IMR-90 (cell line): ENCODE measurements around the gene ACER1. TPM values are rescaled to one million over a fixed set of nuclear protein-coding genes. Genes with fewer than 3 reads are reported as not detected.

Source experiments
- ATAC-seq: fragments of 200-7000 bp; cut with Tn5 transposase; 2 replicates; pipeline ENCODE4 v1.9.1; 2020; ENCODE audit warnings: low read depth, mild to moderate bottlenecking, moderate library complexity
- BruUV-seq: library from RNA; stranded (reverse); fragments of 400-500 nt; replicated peaks from 2 replicates; lab custom pipeline; 2021; lab: Mats Ljungman, UMichigan
- CTCF ChIA-PET: fragments of 300-600 bp; formaldehyde crosslinking; extraction: SDS; loops from one replicate; lab custom pipeline; 2021; ENCODE audit warnings: antibody characterized with exemption; lab: Yijun Ruan, JAX
- POLR2A ChIA-PET: fragments of 300-600 bp; sonication (Branson Sonifier 250); formaldehyde crosslinking; loops from one replicate; lab custom pipeline; 2022; ENCODE audit warnings: antibody characterized with exemption; ENCODE audit not compliant: unreplicated experiment; lab: Charles Lee
- DNase-seq: peaks from one replicate; pipeline ENCODE4 v3.0.0; 2013
- H2AFZ ChIP-seq: replicated peaks from 2 replicates; pipeline ENCODE3; 2013; ENCODE audit warnings: low read length, mild to moderate bottlenecking; ENCODE audit not compliant: poor library complexity
- H2AK5ac ChIP-seq: 2 replicates; pipeline ENCODE4 v1.6.1; 2013; ENCODE audit warnings: low read depth, low read length, inconsistent platforms
- H2AK9ac ChIP-seq: replicated peaks from 2 replicates; pipeline ENCODE3; 2013; ENCODE audit warnings: mild to moderate bottlenecking, low read depth, low read length, moderate library complexity; ENCODE audit not compliant: poor library complexity
- H2BK120ac ChIP-seq: 2 replicates; pipeline ENCODE4 v1.6.1; 2013; ENCODE audit warnings: low read depth, low read length, inconsistent platforms
- H2BK15ac ChIP-seq: 3 replicates; pipeline ENCODE4 v1.6.1; 2013; ENCODE audit warnings: low read depth, low read length, inconsistent platforms
- H2BK20ac ChIP-seq: 2 replicates; pipeline ENCODE4 v1.6.1; 2013; ENCODE audit warnings: low read depth, mild to moderate bottlenecking, inconsistent platforms, low read length, moderate library complexity
- H2BK5ac ChIP-seq: 2 replicates; pipeline ENCODE4 v1.6.1; 2013; ENCODE audit warnings: mild to moderate bottlenecking, low read depth, low read length, inconsistent platforms; ENCODE audit not compliant: poor library complexity, severe bottlenecking
- H3K14ac ChIP-seq: replicated peaks from 2 replicates; pipeline ENCODE4 v1.6.1; 2013; ENCODE audit warnings: low read depth, low read length, inconsistent platforms
- H3K18ac ChIP-seq: 2 replicates; pipeline ENCODE4 v1.6.1; 2013; ENCODE audit warnings: low read depth, low read length, control low read depth
- H3K23ac ChIP-seq: 2 replicates; pipeline ENCODE4 v1.6.1; 2013; ENCODE audit warnings: low read depth, low read length, inconsistent platforms
- H3K27ac ChIP-seq: 2 replicates; pipeline ENCODE4 v1.5.1; 2013; ENCODE audit warnings: mild to moderate bottlenecking, control low read depth, low read length; ENCODE audit not compliant: insufficient read depth
- H3K27me3 ChIP-seq: 2 replicates; pipeline ENCODE4 v1.6.1; 2013; ENCODE audit warnings: low read length; ENCODE audit not compliant: control insufficient read depth, insufficient read depth
- H3K36me3 ChIP-seq: 2 replicates; pipeline ENCODE4 v1.6.1; 2013; ENCODE audit warnings: low read length, mixed read lengths; ENCODE audit not compliant: control insufficient read depth, insufficient read depth
- H3K4ac ChIP-seq: 2 replicates; pipeline ENCODE4 v1.6.1; 2013; ENCODE audit warnings: low read depth, low read length, inconsistent platforms
- H3K4me1 ChIP-seq: 2 replicates; pipeline ENCODE4 v1.6.1; 2013; ENCODE audit warnings: low read length, mixed read lengths; ENCODE audit not compliant: control insufficient read depth, insufficient read depth
- H3K4me2 ChIP-seq: 2 replicates; pipeline ENCODE4 v1.6.1; 2013; ENCODE audit warnings: low read depth, mild to moderate bottlenecking, control low read depth, low read length, moderate library complexity
- H3K4me3 ChIP-seq: 2 replicates; pipeline ENCODE4 v1.5.1; 2013; ENCODE audit warnings: low read depth, mild to moderate bottlenecking, control low read depth, low read length, moderate library complexity; ENCODE audit not compliant: insufficient read depth
- H3K56ac ChIP-seq: 2 replicates; pipeline ENCODE4 v1.6.1; 2013; ENCODE audit warnings: low read length, inconsistent platforms; ENCODE audit not compliant: insufficient read depth; ENCODE audit errors: extremely low read depth
- H3K79me1 ChIP-seq, 2 experiments: 2 replicates each; pipeline ENCODE4 v1.6.1; 2013; ENCODE audit warnings: low read length in 2 of 2, inconsistent platforms in 1 of 2, low read depth in 1 of 2
- H3K9ac ChIP-seq: 2 replicates; pipeline ENCODE4 v1.6.1; 2013; ENCODE audit warnings: low read depth, low read length, control low read depth
- H3K9me1 ChIP-seq: 2 replicates; pipeline ENCODE4 v1.6.1; 2013; ENCODE audit warnings: low read length, inconsistent platforms; ENCODE audit not compliant: insufficient read depth
- H3K9me3 ChIP-seq: 2 replicates; pipeline ENCODE4 v1.6.1; 2013; ENCODE audit warnings: low read length; ENCODE audit not compliant: control insufficient read depth, insufficient read depth
- H4K20me1 ChIP-seq: 2 replicates; pipeline ENCODE4 v1.6.1; 2013; ENCODE audit warnings: low read length, inconsistent platforms; ENCODE audit not compliant: insufficient read depth
- H4K5ac ChIP-seq: 2 replicates; pipeline ENCODE4 v1.6.1; 2013; ENCODE audit warnings: mild to moderate bottlenecking, low read depth, low read length, control low read depth
- H4K8ac ChIP-seq, 2 experiments: 2 replicates each; pipeline ENCODE4 v1.6.1; 2013; ENCODE audit warnings: low read depth in 2 of 2, low read length in 2 of 2, control low read depth in 1 of 2, inconsistent platforms in 1 of 2
- H4K91ac ChIP-seq: 2 replicates; pipeline ENCODE4 v1.6.1; 2013; ENCODE audit warnings: low read depth, low read length, inconsistent platforms; ENCODE audit not compliant: insufficient read depth
- CTCF ChIP-seq: conservative IDR thresholded peaks from 2 replicates; pipeline ENCODE4 v1.5.1; 2012; ENCODE audit warnings: mild to moderate bottlenecking, low read depth, low read length, improper control_type of control experiment
- MAFK ChIP-seq: IDR thresholded peaks from 2 replicates; pipeline ENCODE4 v1.6.1; 2012; ENCODE audit warnings: low read depth, low read length, improper control_type of control experiment
- POLR2A ChIP-seq: IDR thresholded peaks from 2 replicates; pipeline ENCODE4 v1.6.1; 2012; ENCODE audit warnings: mild to moderate bottlenecking, low read depth, low read length
- WGBS, 2 experiments: methylation state at CpG; one replicate each; pipeline versions ENCODE4 v1.1.5 to v1.1.7; 2013; ENCODE audit warnings: missing lambda C conversion rate in 2 of 2; ENCODE audit not compliant: insufficient read length in 1 of 2; ENCODE audit errors: extremely low coverage in 2 of 2; 5-methylcytosine and 5-hydroxymethylcytosine counted together
- dilution Hi-C: fragments of 300-500 bp; cut with HindIII; formaldehyde crosslinking; loops from one replicate; pipeline ENCODE4 v1.14.3; 2018; ENCODE audit warnings: low sequenced_read_pairs; ENCODE audit not compliant: unreplicated experiment
- in situ Hi-C: fragments of 300-500 bp; cut with MboI; formaldehyde crosslinking; loops from 3 replicates; pipeline ENCODE4 v1.14.3; 2019; ENCODE audit warnings: low sequenced_read_pairs, inconsistent platforms, mixed read lengths
- intact Hi-C: fragments of 100-400 bp; cut with micrococcal nuclease; formaldehyde crosslinking; loops from 2 replicates; pipeline ENCODE4 v1.10.0; 2022
- polyA plus RNA-seq, 3 experiments: library from polyadenylated mRNA; depleted of rRNA; stranded (reverse); fragments of >200 nt; gene quantifications; 2 replicates each; pipeline ENCODE4 v1.2.3, GENCODE V29; 2012; ENCODE audit warnings: low replicate concordance in 1 of 3
- total RNA-seq: library from RNA; depleted of rRNA; stranded (reverse); fragments of >200 nt; gene quantifications from 2 replicates; pipeline ENCODE4 v1.2.3, GENCODE V29; 2012

Gene ACER1
- total and polyA plus RNA-seq, 2 of the 4 experiments (the other 2 are of a cell fraction), result not detected

GRCh38 chr19:6378041-6378440 lies 44.6 kb upstream of the ACER1 start:
- no peak for TF ChIP-seq POLR2A
- no peak for TF ChIP-seq CTCF
- peak; percentile 45; the same call in 1 of the 2 replicates for TF ChIP-seq MAFK
- Histone ChIP-seq H2BK5ac (no peak overlapping the region), H4K20me1 (no peaks in the 10 kb centered on the region), H3K9me3 (peaks cover 7% of the 10 kb centered on the region; the same call in 1 of the 2 replicates), H3K23ac (no peak overlapping the region), H3K4me2 (no peak overlapping the region), H2AK5ac (no peak overlapping the region), H3K56ac (no peak overlapping the region), H2AK9ac (peak overlapping the region; percentile 23), H3K27ac (no peak overlapping the region), H4K5ac (no peak overlapping the region), H3K4ac (no peak overlapping the region), H3K36me3 (peaks cover 38% of the 10 kb centered on the region), H2BK15ac (no peak overlapping the region), H3K9ac (no peak overlapping the region), H4K91ac (peak overlapping the region; percentile 33; the same call in 1 of the 2 replicates), H2BK20ac (no peak overlapping the region), H2AFZ (no peak overlapping the region), H3K27me3 (no peaks in the 10 kb centered on the region), H3K14ac (no peak overlapping the region), H3K9me1 (peaks cover 10% of the 10 kb centered on the region), H3K18ac (no peak overlapping the region), H3K79me1 (peaks cover 7 to 14% of the 10 kb centered on the region in 2 experiments; a peak in 3 of 4 replicates), H3K4me1 (peaks cover 11% of the 10 kb centered on the region), H3K4me3 (no peak overlapping the region), H2BK120ac (no peak overlapping the region), H4K8ac (no peak overlapping the region)
- dilution Hi-C loops (no loop called here), in situ Hi-C loops (no loop called here), intact Hi-C loops (no loop called here)
- POLR2A ChIA-PET, result no interaction called here
- no TSS peak for BruUV-seq
- no CpG with 5 or more reads among the region's 6 CpGs for WGBS, 2 experiments
- DNase-seq (peak; percentile 41), ATAC-seq (peak; percentile 8; the same call in 1 of the 2 replicates)
- CTCF ChIA-PET, result interaction anchor here (0.6 kb wide), 1 partner anchor 393 kb away, joined by 4 read pairs; no protein-coding TSS in a partner anchor
